Measurements from ENCODE around the gene SKOR1.

- TF ChIP-seq CTCF (conservative IDR thresholded peaks at IDR 0.05 in 1 of 2, IDR thresholded peaks at IDR 0.05 in 1 of 2; ENCODE audit: extremely low read depth in 1 of 2, insufficient read depth in 1 of 2, low read depth in 1 of 2, low read length in 2 of 2) (no peak), EZH2 (IDR thresholded peaks at IDR 0.05; ENCODE audit: borderline replicate concordance, low read length) (no peak)
Observed at GRCh38 chr15:67829647-67830504, 4.6 kb downstream of the SKOR1 start.

Data from mammary epithelial cell (primary cell).